ENCODE data around the gene FBP1. TPM values are rescaled to one million over a fixed set of nuclear protein-coding genes. Genes with fewer than 3 reads are reported as not detected.
"Not testable (repeated sequence)": the region's sequence is repeated elsewhere in the genome, so short reads cannot be mapped to it uniquely, and the experiment has no call there.

The FBP1 gene
- total and polyA plus RNA-seq, 2 donors (not counting 1 experiment from before 2014, with no cell fraction given) = not detected

- H3K79me2 ChIP-seq (ENCODE audit: control insufficient read depth, insufficient read depth, low read length) = no peaks in the 10 kb centered on the region
- no peak overlapping the region for H2AFZ ChIP-seq (ENCODE audit: low read length)
- H3K27me3 ChIP-seq (ENCODE audit: control insufficient read depth, insufficient read depth, low read length) = no peaks in the 10 kb centered on the region
- no peaks in the 10 kb centered on the region for H3K36me3 ChIP-seq (ENCODE audit: control insufficient read depth, insufficient read depth, low read length)
- TF ChIP-seq CTCF (conservative IDR thresholded peaks at IDR 0.05 in 1 of 2, IDR thresholded peaks at IDR 0.05 in 1 of 2; ENCODE audit: low read depth in 1 of 2, low read length in 2 of 2) = no peak
- no peak for TF ChIP-seq EZH2 (IDR thresholded peaks at IDR 0.05; ENCODE audit: low read length, missing control alignments)
- H3K9ac ChIP-seq (ENCODE audit: insufficient read depth, low read length) = no peak overlapping the region
- H3K27ac ChIP-seq (ENCODE audit: insufficient read depth, low read length) = no peak overlapping the region
- no peaks in the 10 kb centered on the region for H4K20me1 ChIP-seq (ENCODE audit: control insufficient read depth, extremely low read depth, insufficient read depth, low read length)
- no peak overlapping the region for H3K4me3 ChIP-seq (replicated peaks in 1 of 4; ENCODE audit: control extremely low read depth in 1 of 4, insufficient read depth in 1 of 4, low read depth in 3 of 4, low read length in 4 of 4)
- H3K9me3 ChIP-seq (ENCODE audit: control insufficient read depth, insufficient read depth, low read depth, low read length) = no peaks in the 10 kb centered on the region
- DNase-seq (ENCODE audit: low read depth in 2 of 2) = no peak
- H3K4me1 ChIP-seq (ENCODE audit: control insufficient read depth, extremely low read depth, insufficient read depth, low read length) = no peaks in the 10 kb centered on the region
- H3K4me2 ChIP-seq (ENCODE audit: extremely low read depth, insufficient read depth, low read length) = no peak overlapping the region
Measured at GRCh38 chr9:94567271-94567670, 72.0 kb downstream of the FBP1 start.

GRCh38 chr9:94566550-94566949, 72.8 kb downstream of the FBP1 start:
- Histone ChIP-seq H3K9ac (ENCODE audit: insufficient read depth, low read length) (no peak overlapping the region), H3K4me1 (ENCODE audit: control insufficient read depth, extremely low read depth, insufficient read depth, low read length) (no peaks in the 10 kb centered on the region), H3K27ac (ENCODE audit: insufficient read depth, low read length) (no peak overlapping the region), H3K27me3 (ENCODE audit: control insufficient read depth, insufficient read depth, low read length) (no peaks in the 10 kb centered on the region), H3K79me2 (ENCODE audit: control insufficient read depth, insufficient read depth, low read length) (no peaks in the 10 kb centered on the region), H2AFZ (ENCODE audit: low read length) (no peak overlapping the region), H3K4me2 (ENCODE audit: extremely low read depth, insufficient read depth, low read length) (no peak overlapping the region), H3K4me3 (replicated peaks in 1 of 4; ENCODE audit: control extremely low read depth in 1 of 4, insufficient read depth in 1 of 4, low read depth in 3 of 4, low read length in 4 of 4) (no peak overlapping the region), H4K20me1 (ENCODE audit: control insufficient read depth, extremely low read depth, insufficient read depth, low read length) (no peaks in the 10 kb centered on the region), H3K9me3 (ENCODE audit: control insufficient read depth, insufficient read depth, low read depth, low read length) (no peaks in the 10 kb centered on the region), H3K36me3 (ENCODE audit: control insufficient read depth, insufficient read depth, low read length) (no peaks in the 10 kb centered on the region)
- DNase-seq (ENCODE audit: low read depth in 2 of 2) = no peak
- TF ChIP-seq CTCF (conservative IDR thresholded peaks at IDR 0.05 in 1 of 2, IDR thresholded peaks at IDR 0.05 in 1 of 2; ENCODE audit: low read depth in 1 of 2, low read length in 2 of 2) = no peak
- no peak for TF ChIP-seq EZH2 (IDR thresholded peaks at IDR 0.05; ENCODE audit: low read length, missing control alignments)

GRCh38 chr9:94564279-94564678, 75.0 kb downstream of the FBP1 start:
- H3K36me3 ChIP-seq (ENCODE audit: control insufficient read depth, insufficient read depth, low read length); H3K79me2 ChIP-seq (ENCODE audit: control insufficient read depth, insufficient read depth, low read length); H2AFZ ChIP-seq (ENCODE audit: low read length); H3K27ac ChIP-seq (ENCODE audit: insufficient read depth, low read length); H3K9ac ChIP-seq (ENCODE audit: insufficient read depth, low read length); H3K4me1 ChIP-seq (ENCODE audit: control insufficient read depth, extremely low read depth, insufficient read depth, low read length); H3K9me3 ChIP-seq (ENCODE audit: control insufficient read depth, insufficient read depth, low read depth, low read length); DNase-seq (ENCODE audit: low read depth in 2 of 2); H3K27me3 ChIP-seq (ENCODE audit: control insufficient read depth, insufficient read depth, low read length); H3K4me2 ChIP-seq (ENCODE audit: extremely low read depth, insufficient read depth, low read length); H3K4me3 ChIP-seq (replicated peaks in 1 of 4; ENCODE audit: control extremely low read depth in 1 of 4, insufficient read depth in 1 of 4, low read depth in 3 of 4, low read length in 4 of 4); H4K20me1 ChIP-seq (ENCODE audit: control insufficient read depth, extremely low read depth, insufficient read depth, low read length): not testable (repeated sequence)
